ENCODE data around the gene MRPL34. TPM values are rescaled to one million over a fixed set of nuclear protein-coding genes. Genes with fewer than 3 reads are reported as not detected.

The MRPL34 gene
- total RNA-seq, 1 donor from 2014 or later: 125 TPM

- Histone ChIP-seq H3K36me3 (ENCODE audit: control insufficient read depth, insufficient read depth, low read length) (peaks cover 3% of the 10 kb centered on the region), H3K4me3 (ENCODE audit: low read depth, low read length) (peak within 1 kb of the TSS; percentile 92), H3K27me3 (ENCODE audit: control insufficient read depth, insufficient read depth, low read length) (no peaks in the 10 kb centered on the region)
- no peak for TF ChIP-seq CTCF (IDR thresholded peaks at IDR 0.05; ENCODE audit: insufficient read depth, low read length, poor library complexity, severe bottlenecking)
- DNase-seq (ENCODE audit: low read depth): peak; percentile 100
These were observed 3.7 kb downstream of the MRPL34 start, which contains the start of gene DDA1 for GRCh38 chr19:17309198-17309964. DDA1 (plus strand) TSS chr19:17309563; CDS start chr19:17309655, 92 bp downstream.

GRCh38 chr19:17309965-17310461 is 4.3 kb downstream of the MRPL34 start:
- no peak for DNase-seq (ENCODE audit: low read depth)
- Histone ChIP-seq H3K36me3 (ENCODE audit: control insufficient read depth, insufficient read depth, low read length) (peaks cover 3% of the 10 kb centered on the region), H3K27me3 (ENCODE audit: control insufficient read depth, insufficient read depth, low read length) (no peaks in the 10 kb centered on the region)

GRCh38 chr19:17311455-17312188 is 6.0 kb downstream of the MRPL34 start:
- TF ChIP-seq CTCF (IDR thresholded peaks at IDR 0.05; ENCODE audit: insufficient read depth, low read length, poor library complexity, severe bottlenecking): no peak
- peak; percentile 63 for DNase-seq (ENCODE audit: low read depth)
- Histone ChIP-seq H3K36me3 (ENCODE audit: control insufficient read depth, insufficient read depth, low read length) (peaks cover 3% of the 10 kb centered on the region), H3K27me3 (ENCODE audit: control insufficient read depth, insufficient read depth, low read length) (no peaks in the 10 kb centered on the region), H3K4me3 (ENCODE audit: low read depth, low read length) (no peak overlapping the region)

More at GRCh38 chr19:17309965-17310461, 4.3 kb downstream of the MRPL34 start:
- peak overlapping the region; percentile 92 for H3K4me3 ChIP-seq (ENCODE audit: low read depth, low read length)
- TF ChIP-seq CTCF (IDR thresholded peaks at IDR 0.05; ENCODE audit: insufficient read depth, low read length, poor library complexity, severe bottlenecking): no peak

- H3K27me3 ChIP-seq (ENCODE audit: control insufficient read depth, insufficient read depth, low read length): no peaks in the 10 kb centered on the region
- peaks cover 3% of the 10 kb centered on the region for H3K36me3 ChIP-seq (ENCODE audit: control insufficient read depth, insufficient read depth, low read length)
- no peak for DNase-seq (ENCODE audit: low read depth)
- no peak for TF ChIP-seq CTCF (IDR thresholded peaks at IDR 0.05; ENCODE audit: insufficient read depth, low read length, poor library complexity, severe bottlenecking)
- no peak overlapping the region for H3K4me3 ChIP-seq (ENCODE audit: low read depth, low read length)
These were observed 6.8 kb downstream of the MRPL34 start for GRCh38 chr19:17312189-17313113.

- H3K27me3 ChIP-seq (ENCODE audit: control insufficient read depth, insufficient read depth, low read length): no peaks in the 10 kb centered on the region
- DNase-seq (ENCODE audit: low read depth): no peak
- no peak for TF ChIP-seq CTCF (IDR thresholded peaks at IDR 0.05; ENCODE audit: insufficient read depth, low read length, poor library complexity, severe bottlenecking)
- no peak overlapping the region for H3K4me3 ChIP-seq (ENCODE audit: low read depth, low read length)
- H3K36me3 ChIP-seq (ENCODE audit: control insufficient read depth, insufficient read depth, low read length): peaks cover 3% of the 10 kb centered on the region
These were observed 8.4 kb downstream of the MRPL34 start for GRCh38 chr19:17314007-17314593.
